Rectal smooth muscle tissue (tissue), 1 donor: ENCODE measurements around the gene MTHFSD.

Experiments
- H3K27ac ChIP-seq: one replicate; pipeline ENCODE4 v1.7.0; 2013; ENCODE audit warnings: low read depth, low read length, inconsistent platforms
- H3K27me3 ChIP-seq: one replicate; pipeline ENCODE4 v1.7.0; 2013; ENCODE audit warnings: low read length; ENCODE audit not compliant: control insufficient read depth, insufficient read depth
- H3K36me3 ChIP-seq: one replicate; pipeline ENCODE4 v1.7.0; 2013; ENCODE audit warnings: low read length; ENCODE audit not compliant: control insufficient read depth, insufficient read depth
- H3K4me1 ChIP-seq: one replicate; pipeline ENCODE4 v1.7.0; 2013; ENCODE audit warnings: low read length; ENCODE audit not compliant: control insufficient read depth, insufficient read depth
- H3K4me3 ChIP-seq: one replicate; pipeline ENCODE4 v1.7.0; 2013; ENCODE audit warnings: low read length
- H3K9ac ChIP-seq: one replicate; pipeline ENCODE4 v1.7.0; 2013; ENCODE audit warnings: low read length

Gene MTHFSD

GRCh38 chr16:86547286-86547685 is 7.7 kb downstream of the MTHFSD start:
- Histone ChIP-seq H3K4me3 (no peak overlapping the region), H3K9ac (no peak overlapping the region), H3K27ac (no peak overlapping the region), H3K27me3 (no peaks in the 10 kb centered on the region), H3K36me3 (peaks cover 10% of the 10 kb centered on the region), H3K4me1 (no peaks in the 10 kb centered on the region)

DNA sequence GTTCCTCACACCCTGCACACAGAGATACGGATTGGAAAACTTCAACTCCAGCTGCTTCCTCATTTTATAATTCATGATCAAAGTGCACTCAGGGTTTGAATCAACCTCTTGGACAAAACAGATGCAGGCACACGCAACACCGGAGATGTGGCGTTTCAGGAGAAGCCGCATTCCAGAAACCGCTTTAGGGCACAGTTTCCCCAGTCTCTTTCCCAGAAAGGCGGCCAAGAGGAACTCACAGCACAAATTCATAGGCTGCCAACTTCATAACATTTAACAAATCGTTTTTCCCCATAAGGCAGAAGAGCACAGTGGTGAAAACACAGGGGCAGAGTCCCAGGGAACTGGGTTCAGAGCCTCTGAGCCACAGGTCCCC is 8.4 kb downstream of the MTHFSD start:
- no peak overlapping the region for H3K9ac ChIP-seq
- H3K4me3 ChIP-seq: no peak overlapping the region
- peaks cover 15% of the 10 kb centered on the region for H3K36me3 ChIP-seq
- no peaks in the 10 kb centered on the region for H3K27me3 ChIP-seq
- H3K4me1 ChIP-seq: no peaks in the 10 kb centered on the region
- H3K27ac ChIP-seq: no peak overlapping the region

GRCh38 chr16:86545954-86546637 is 8.9 kb downstream of the MTHFSD start:
- H3K27me3 ChIP-seq: no peaks in the 10 kb centered on the region
- H3K36me3 ChIP-seq: peaks cover 21% of the 10 kb centered on the region
- no peak overlapping the region for H3K9ac ChIP-seq
- no peak overlapping the region for H3K4me3 ChIP-seq
- no peak overlapping the region for H3K27ac ChIP-seq
- H3K4me1 ChIP-seq: no peaks in the 10 kb centered on the region

DNA sequence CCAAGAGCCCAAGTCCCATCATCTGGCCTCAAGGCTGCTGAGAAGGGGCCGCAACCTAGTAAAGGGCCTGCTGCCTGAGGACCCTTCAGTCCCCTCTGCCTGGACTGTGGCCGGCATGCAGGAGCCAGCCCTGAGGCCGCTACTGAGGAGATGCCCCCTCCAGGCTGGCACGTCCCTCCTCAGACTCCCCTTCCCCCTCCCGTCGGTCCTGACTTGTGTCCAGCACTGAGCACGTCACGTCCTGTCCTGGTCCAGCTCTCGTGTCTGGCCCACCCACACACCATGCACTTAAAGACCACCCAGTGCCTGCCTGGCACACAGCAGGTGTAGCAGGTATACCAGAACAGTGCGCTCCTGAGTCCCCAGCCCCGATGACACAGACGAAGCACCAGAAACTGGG is 9.6 kb downstream of the MTHFSD start:
- no peaks in the 10 kb centered on the region for H3K27me3 ChIP-seq
- no peaks in the 10 kb centered on the region for H3K4me1 ChIP-seq
- H3K36me3 ChIP-seq: peaks cover 27% of the 10 kb centered on the region
- no peak overlapping the region for H3K4me3 ChIP-seq
- H3K9ac ChIP-seq: no peak overlapping the region
- no peak overlapping the region for H3K27ac ChIP-seq

- Histone ChIP-seq H3K9ac (no peak overlapping the region), H3K4me3 (no peak overlapping the region), H3K27me3 (no peaks in the 10 kb centered on the region), H3K27ac (no peak overlapping the region), H3K36me3 (peaks cover 41% of the 10 kb centered on the region), H3K4me1 (no peaks in the 10 kb centered on the region)
Observed at GRCh38 chr16:86542756-86543750, 12.0 kb downstream of the MTHFSD start.

- H3K4me1 ChIP-seq: no peaks in the 10 kb centered on the region
- no peak overlapping the region for H3K27ac ChIP-seq
- H3K9ac ChIP-seq: no peak overlapping the region
- H3K27me3 ChIP-seq: no peaks in the 10 kb centered on the region
- H3K36me3 ChIP-seq: peaks cover 44% of the 10 kb centered on the region
- no peak overlapping the region for H3K4me3 ChIP-seq
Observed at GRCh38 chr16:86541560-86541959, 13.5 kb downstream of the MTHFSD start.

DNA sequence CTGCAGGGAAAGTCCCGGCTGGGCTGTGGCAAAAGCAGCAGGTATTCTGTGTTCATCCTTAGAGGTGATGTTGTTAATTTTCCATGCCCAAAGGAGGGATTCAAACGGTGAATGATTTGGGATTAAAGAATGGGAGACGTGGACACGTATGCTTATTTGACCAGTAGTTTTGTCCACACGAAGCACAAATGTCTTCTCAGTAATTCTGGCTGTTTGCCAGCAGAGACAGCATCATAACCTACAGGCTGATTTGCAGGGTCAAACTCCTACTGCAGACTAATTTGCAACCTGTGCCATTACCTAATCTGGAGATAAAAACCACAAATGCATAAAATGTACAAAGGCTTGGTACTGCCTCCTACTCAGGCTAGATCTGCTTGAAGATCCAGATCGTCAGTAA is 14.1 kb downstream of the MTHFSD start:
- Histone ChIP-seq H3K27me3 (no peaks in the 10 kb centered on the region), H3K9ac (no peak overlapping the region), H3K27ac (no peak overlapping the region), H3K36me3 (peaks cover 44% of the 10 kb centered on the region), H3K4me3 (no peak overlapping the region), H3K4me1 (no peaks in the 10 kb centered on the region)

DNA sequence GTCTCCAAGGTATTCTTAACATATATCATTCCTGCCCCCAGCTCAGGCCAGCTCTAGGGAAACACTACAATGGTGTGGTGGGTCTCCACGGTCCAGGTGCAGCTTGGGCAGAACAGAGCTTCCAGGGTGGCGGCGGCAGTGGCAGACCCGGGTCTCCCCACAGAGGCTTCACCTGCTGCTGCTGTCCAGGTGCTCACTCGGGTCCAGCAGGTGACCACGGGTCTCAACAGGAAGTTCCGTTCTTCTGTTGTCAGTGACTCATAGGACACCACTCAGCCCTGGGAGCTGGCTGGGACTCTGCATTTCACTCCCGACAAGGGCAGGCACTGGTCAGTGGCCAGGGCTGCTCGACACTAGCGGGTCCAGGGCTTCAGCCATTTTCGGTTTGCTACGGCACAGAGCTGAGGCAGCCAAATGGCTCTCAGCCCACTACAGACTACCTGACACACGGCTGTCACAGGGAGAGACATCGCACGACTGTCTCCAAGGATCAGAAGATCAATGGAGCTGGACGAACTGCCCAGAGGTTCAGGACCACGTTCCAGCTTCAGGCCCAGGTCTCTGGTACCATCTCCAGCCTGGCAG is 16.7 kb downstream of the MTHFSD start:
- H3K9ac ChIP-seq: no peak overlapping the region
- H3K27me3 ChIP-seq: no peaks in the 10 kb centered on the region
- H3K4me1 ChIP-seq: no peaks in the 10 kb centered on the region
- no peak overlapping the region for H3K4me3 ChIP-seq
- no peak overlapping the region for H3K27ac ChIP-seq
- peaks cover 40% of the 10 kb centered on the region for H3K36me3 ChIP-seq

- Histone ChIP-seq H3K36me3 (peaks cover 38% of the 10 kb centered on the region), H3K27ac (no peak overlapping the region), H3K4me1 (no peaks in the 10 kb centered on the region), H3K4me3 (no peak overlapping the region), H3K9ac (no peak overlapping the region), H3K27me3 (no peaks in the 10 kb centered on the region)
Observed at GRCh38 chr16:86537486-86537885, 17.5 kb downstream of the MTHFSD start.

DNA sequence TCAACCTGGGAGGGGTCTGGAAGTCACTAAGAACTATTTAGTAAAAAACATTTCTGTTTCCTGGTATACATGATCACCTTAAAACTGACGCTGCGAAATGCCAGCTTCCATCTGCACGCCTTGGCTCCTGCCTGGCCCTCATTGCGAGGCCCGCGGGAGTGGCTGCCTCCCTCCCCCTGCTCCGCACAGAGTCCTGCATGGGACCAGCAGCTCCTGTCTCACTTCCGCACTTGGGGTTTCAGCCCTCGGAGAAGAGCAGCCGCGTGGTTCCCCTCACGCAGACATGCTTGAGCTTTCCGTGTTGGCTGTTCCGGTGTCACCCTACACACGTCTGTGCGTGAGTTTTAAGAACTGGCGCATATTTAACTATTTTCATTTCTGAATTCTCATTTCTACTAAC is 18.4 kb downstream of the MTHFSD start:
- no peak overlapping the region for H3K4me3 ChIP-seq
- peaks cover 31% of the 10 kb centered on the region for H3K36me3 ChIP-seq
- no peaks in the 10 kb centered on the region for H3K4me1 ChIP-seq
- no peaks in the 10 kb centered on the region for H3K27me3 ChIP-seq
- no peak overlapping the region for H3K9ac ChIP-seq
- H3K27ac ChIP-seq: no peak overlapping the region

DNA sequence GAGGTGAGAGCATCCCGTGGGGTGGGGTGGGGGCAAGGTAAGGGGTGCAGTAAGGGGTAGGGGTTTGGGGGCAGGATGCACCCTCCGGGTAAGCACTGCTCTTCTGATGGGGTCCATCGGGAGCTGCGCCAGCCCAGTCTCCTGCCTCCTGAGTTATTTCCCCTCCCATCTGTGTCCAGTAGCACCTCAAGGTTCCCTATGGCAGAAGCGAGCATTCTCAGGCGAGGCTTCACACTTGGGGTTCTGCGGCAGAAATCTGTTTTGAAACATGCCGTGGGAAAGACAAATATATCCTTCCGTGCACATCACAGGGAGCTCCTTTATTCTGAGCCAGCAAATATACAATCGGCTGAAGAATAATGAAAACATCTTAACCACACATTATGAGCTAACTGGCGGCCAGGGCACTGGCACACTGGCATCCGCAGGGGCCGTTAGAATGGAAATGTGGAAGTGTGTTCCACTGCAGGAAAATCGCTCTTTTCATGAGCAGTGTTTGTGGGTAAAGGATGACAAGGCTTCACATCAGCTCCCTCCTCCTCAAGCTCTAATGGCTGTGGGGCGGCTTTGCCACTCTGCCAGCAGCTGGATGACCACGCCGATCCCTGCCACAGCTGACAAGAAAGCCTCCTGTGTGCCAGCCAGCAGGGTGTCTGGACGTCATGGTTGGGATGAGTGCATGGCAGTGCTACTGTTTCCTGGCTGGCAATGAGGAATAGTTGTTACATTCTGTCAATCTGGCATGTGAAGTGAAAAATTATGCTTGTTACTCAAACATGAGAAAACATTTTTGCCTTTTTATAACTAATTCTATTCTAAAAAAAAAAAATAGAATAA is 20.0 kb downstream of the MTHFSD start:
- H3K4me1 ChIP-seq: peaks cover 4% of the 10 kb centered on the region
- no peak overlapping the region for H3K27ac ChIP-seq
- H3K27me3 ChIP-seq: no peaks in the 10 kb centered on the region
- no peak overlapping the region for H3K4me3 ChIP-seq
- no peak overlapping the region for H3K9ac ChIP-seq
- H3K36me3 ChIP-seq: peaks cover 15% of the 10 kb centered on the region
